Measurements from ENCODE around the gene MRFAP1. TPM values are rescaled to one million over a fixed set of nuclear protein-coding genes. Genes with fewer than 3 reads are reported as not detected.

The MRFAP1 gene
- total and polyA plus RNA-seq, 2 of the 4 experiments (the other 2 are of a cell fraction): 65.4 to 268 TPM

- Histone ChIP-seq H4K5ac (ENCODE audit: low read depth, low read length) (no peak overlapping the region), H3K23ac (ENCODE audit: low read depth, low read length) (no peak overlapping the region), H3K14ac (replicated peaks; ENCODE audit: low read depth, low read length) (no peak overlapping the region), H3K4ac (ENCODE audit: low read depth, low read length) (no peak overlapping the region), H3K27ac (ENCODE audit: insufficient read depth, low read length) (no peak overlapping the region), H3K36me3 (ENCODE audit: control insufficient read depth, insufficient read depth, low read length) (peaks cover 31% of the 10 kb centered on the region), H3K4me1 (ENCODE audit: control insufficient read depth, insufficient read depth, low read length) (no peaks in the 10 kb centered on the region), H4K91ac (ENCODE audit: insufficient read depth, low read depth, low read length) (no peak overlapping the region), H3K9me3 (ENCODE audit: control insufficient read depth, insufficient read depth, low read length) (no peaks in the 10 kb centered on the region), H3K9me1 (ENCODE audit: insufficient read depth, low read length) (0 out of 2 replicates have a peak, but pooled peaks cover 3% of the 10 kb centered on the region), H3K79me1 (ENCODE audit: low read depth in 1 of 2, low read length in 2 of 2) (no peaks in the 10 kb centered on the region), H4K8ac (ENCODE audit: low read depth in 2 of 2, low read length in 2 of 2) (no peak overlapping the region), H3K27me3 (ENCODE audit: control insufficient read depth, insufficient read depth, low read length) (no peaks in the 10 kb centered on the region), H2BK15ac (ENCODE audit: low read depth, low read length) (no peak overlapping the region), H4K20me1 (ENCODE audit: insufficient read depth, low read length) (no peaks in the 10 kb centered on the region), H2AK9ac (replicated peaks; ENCODE audit: low read depth, low read length, poor library complexity) (no peak overlapping the region), H2AFZ (replicated peaks; ENCODE audit: low read length, poor library complexity) (no peak overlapping the region), H3K4me2 (ENCODE audit: low read depth, low read length) (no peak overlapping the region), H3K56ac (ENCODE audit: extremely low read depth, insufficient read depth, low read length) (no peak overlapping the region), H2AK5ac (ENCODE audit: low read depth, low read length) (no peak overlapping the region), H2BK20ac (ENCODE audit: low read depth, low read length) (no peak overlapping the region), H3K4me3 (ENCODE audit: insufficient read depth, low read depth, low read length) (no peak overlapping the region), H2BK120ac (ENCODE audit: low read depth, low read length) (no peak overlapping the region), H3K9ac (ENCODE audit: low read depth, low read length) (no peak overlapping the region), H2BK5ac (ENCODE audit: low read depth, low read length, poor library complexity, severe bottlenecking) (no peak overlapping the region), H3K18ac (ENCODE audit: low read depth, low read length) (no peak overlapping the region)
- no peak for TF ChIP-seq MXI1 (IDR thresholded peaks at IDR 0.05; ENCODE audit: borderline replicate concordance, low read depth, low read length)
- WGBS, 2 experiments (ENCODE audit: extremely low coverage in 2 of 2, insufficient read length in 1 of 2): 100% methylated on average over 5 of the region's 22 CpGs; no CpG with 5 or more reads in 1 of the 2 experiments
- intact Hi-C loops (cut with micrococcal nuclease) (no loop called here), in situ Hi-C loops (cut with MboI; ENCODE audit: low sequenced_read_pairs) (no loop called here), dilution Hi-C loops (cut with HindIII; ENCODE audit: low sequenced_read_pairs, unreplicated experiment) (no loop called here)
- POLR2A ChIA-PET (ENCODE audit: unreplicated experiment): no interaction called here
- CTCF ChIA-PET: no interaction called here
- DNase-seq (no peak), ATAC-seq (ENCODE audit: low read depth) (no peak)
- no TSS peak for BruUV-seq (replicated peaks)
Measured at GRCh38 chr4:6594341-6594740, 46.1 kb upstream of the MRFAP1 start.
